ENCODE data around the gene FMN1.
"Not testable (repeated sequence)": the region's sequence is repeated elsewhere in the genome, so short reads cannot be mapped to it uniquely, and the experiment has no call there.

The FMN1 gene

DNA sequence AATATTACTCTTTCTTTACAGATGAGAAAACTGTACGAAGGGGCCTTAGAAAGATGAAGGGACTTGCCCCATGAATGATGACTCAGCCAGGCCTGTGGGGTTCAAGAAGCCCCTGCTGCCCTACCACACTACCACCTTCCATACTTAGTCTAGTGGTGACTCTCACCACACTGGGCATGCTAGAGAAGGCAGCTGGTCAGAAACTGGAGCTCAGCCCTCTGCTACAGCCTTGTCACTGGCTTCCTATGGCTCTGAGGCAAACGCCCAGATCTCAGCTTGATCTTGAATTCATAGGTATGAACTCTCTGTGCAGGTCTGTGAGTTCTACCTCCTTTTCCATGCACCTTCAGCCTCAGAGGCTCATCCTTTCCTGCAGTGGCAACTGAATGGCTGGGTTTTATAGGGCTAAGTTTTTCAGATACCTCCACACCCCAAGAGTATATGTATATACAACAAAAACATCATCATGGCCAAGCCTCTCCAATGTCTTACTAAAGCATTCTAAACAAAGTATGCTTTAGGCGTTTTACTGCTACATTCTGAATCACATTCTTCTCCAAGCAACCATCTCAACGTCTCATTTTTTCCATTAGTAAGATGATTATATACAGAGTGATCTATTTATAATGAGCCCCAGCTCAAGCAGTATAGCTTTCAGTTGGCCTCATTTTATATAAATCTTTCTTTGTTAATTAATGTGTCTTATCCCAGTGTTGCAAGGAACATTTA, 242.6 kb downstream of the FMN1 start:
- H3K4me3 ChIP-seq (ENCODE audit: insufficient read depth, low read depth, low read length): no peak overlapping the region
- 95% methylated on average over 3 to 4 of the region's 4 CpGs for WGBS, 2 experiments
- H3K4me1 ChIP-seq (ENCODE audit: control insufficient read depth, insufficient read depth, low read length): peaks cover 13% of the 10 kb centered on the region
- no peak overlapping the region for H3K27ac ChIP-seq (ENCODE audit: insufficient read depth, low read depth, low read length, poor library complexity, severe bottlenecking)
- no peaks in the 10 kb centered on the region for H3K27me3 ChIP-seq (ENCODE audit: control insufficient read depth, insufficient read depth, low read length, poor library complexity, severe bottlenecking)
- no peaks in the 10 kb centered on the region for H3K36me3 ChIP-seq (ENCODE audit: control insufficient read depth, insufficient read depth, low read length)
- no peaks in the 10 kb centered on the region for H3K9me3 ChIP-seq (ENCODE audit: control insufficient read depth, low read length)

- peaks cover 13% of the 10 kb centered on the region for H3K4me1 ChIP-seq (ENCODE audit: control insufficient read depth, insufficient read depth, low read length)
- H3K27me3 ChIP-seq (ENCODE audit: control insufficient read depth, insufficient read depth, low read length, poor library complexity, severe bottlenecking); H3K9me3 ChIP-seq (ENCODE audit: control insufficient read depth, low read length); H3K27ac ChIP-seq (ENCODE audit: insufficient read depth, low read depth, low read length, poor library complexity, severe bottlenecking); H3K36me3 ChIP-seq (ENCODE audit: control insufficient read depth, insufficient read depth, low read length); H3K4me3 ChIP-seq (ENCODE audit: insufficient read depth, low read depth, low read length): not testable (repeated sequence)
These were observed 244.5 kb downstream of the FMN1 start for GRCh38 chr15:32950051-32950450.

- H3K27me3 ChIP-seq (ENCODE audit: control insufficient read depth, insufficient read depth, low read length, poor library complexity, severe bottlenecking): no peaks in the 10 kb centered on the region
- H3K36me3 ChIP-seq (ENCODE audit: control insufficient read depth, insufficient read depth, low read length): no peaks in the 10 kb centered on the region
- no peak overlapping the region for H3K4me3 ChIP-seq (ENCODE audit: insufficient read depth, low read depth, low read length)
- no peaks in the 10 kb centered on the region for H3K9me3 ChIP-seq (ENCODE audit: control insufficient read depth, low read length)
- no peak overlapping the region for H3K27ac ChIP-seq (ENCODE audit: insufficient read depth, low read depth, low read length, poor library complexity, severe bottlenecking)
- 98 to 99% methylated on average over 4 of the region's 4 CpGs for WGBS, 2 experiments
- H3K4me1 ChIP-seq (ENCODE audit: control insufficient read depth, insufficient read depth, low read length): no peaks in the 10 kb centered on the region
These were observed 248.3 kb downstream of the FMN1 start for GRCh38 chr15:32946210-32946609.

- H3K27me3 ChIP-seq (ENCODE audit: control insufficient read depth, insufficient read depth, low read length, poor library complexity, severe bottlenecking): no peaks in the 10 kb centered on the region
- H3K4me3 ChIP-seq (ENCODE audit: insufficient read depth, low read depth, low read length): no peak overlapping the region
- H3K27ac ChIP-seq (ENCODE audit: insufficient read depth, low read depth, low read length, poor library complexity, severe bottlenecking): no peak overlapping the region
- no peaks in the 10 kb centered on the region for H3K4me1 ChIP-seq (ENCODE audit: control insufficient read depth, insufficient read depth, low read length)
- H3K36me3 ChIP-seq (ENCODE audit: control insufficient read depth, insufficient read depth, low read length): no peaks in the 10 kb centered on the region
- H3K9me3 ChIP-seq (ENCODE audit: control insufficient read depth, low read length): no peaks in the 10 kb centered on the region
- WGBS, 2 experiments: 79 to 87% methylated on average over 3 of the region's 3 CpGs
These were observed 250.1 kb downstream of the FMN1 start for GRCh38 chr15:32944431-32944830.

DNA sequence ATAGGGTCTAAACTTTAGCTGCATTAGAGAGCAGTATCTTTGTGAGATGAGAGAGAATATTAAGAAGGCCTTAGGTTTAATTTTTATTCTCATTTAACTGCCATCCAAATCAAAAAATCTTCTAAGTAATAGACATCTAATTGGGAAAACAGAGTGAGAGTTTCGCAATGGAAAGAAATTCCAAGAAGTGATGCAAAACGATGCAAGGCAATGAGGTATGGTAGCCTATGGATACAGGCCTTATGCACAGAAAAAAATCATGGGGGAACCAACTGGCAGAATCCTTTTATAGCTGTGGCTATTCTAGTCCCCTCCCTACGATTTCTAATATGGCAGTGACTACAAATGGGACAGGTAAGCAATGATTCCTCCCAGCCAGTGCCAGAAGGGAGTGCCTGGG, 250.8 kb downstream of the FMN1 start:
- Histone ChIP-seq H3K4me3 (ENCODE audit: insufficient read depth, low read depth, low read length) (no peak overlapping the region), H3K27me3 (ENCODE audit: control insufficient read depth, insufficient read depth, low read length, poor library complexity, severe bottlenecking) (no peaks in the 10 kb centered on the region), H3K36me3 (ENCODE audit: control insufficient read depth, insufficient read depth, low read length) (no peaks in the 10 kb centered on the region), H3K27ac (ENCODE audit: insufficient read depth, low read depth, low read length, poor library complexity, severe bottlenecking) (no peak overlapping the region), H3K4me1 (ENCODE audit: control insufficient read depth, insufficient read depth, low read length) (no peaks in the 10 kb centered on the region), H3K9me3 (ENCODE audit: control insufficient read depth, low read length) (no peaks in the 10 kb centered on the region)
- WGBS, 2 experiments: 92 to 94% methylated on average over 3 of the region's 3 CpGs

GRCh38 chr15:32942401-32942841, 252.1 kb downstream of the FMN1 start:
- Histone ChIP-seq H3K4me3 (ENCODE audit: insufficient read depth, low read depth, low read length) (no peak overlapping the region), H3K36me3 (ENCODE audit: control insufficient read depth, insufficient read depth, low read length) (no peaks in the 10 kb centered on the region), H3K4me1 (ENCODE audit: control insufficient read depth, insufficient read depth, low read length) (no peaks in the 10 kb centered on the region), H3K27me3 (ENCODE audit: control insufficient read depth, insufficient read depth, low read length, poor library complexity, severe bottlenecking) (no peaks in the 10 kb centered on the region), H3K9me3 (ENCODE audit: control insufficient read depth, low read length) (no peaks in the 10 kb centered on the region), H3K27ac (ENCODE audit: insufficient read depth, low read depth, low read length, poor library complexity, severe bottlenecking) (no peak overlapping the region)
- 85 to 90% methylated on average over 2 of the region's 2 CpGs for WGBS, 2 experiments

- Histone ChIP-seq H3K27me3 (ENCODE audit: control insufficient read depth, insufficient read depth, low read length, poor library complexity, severe bottlenecking) (no peaks in the 10 kb centered on the region), H3K9me3 (ENCODE audit: control insufficient read depth, low read length) (no peaks in the 10 kb centered on the region), H3K4me3 (ENCODE audit: insufficient read depth, low read depth, low read length) (no peak overlapping the region), H3K27ac (ENCODE audit: insufficient read depth, low read depth, low read length, poor library complexity, severe bottlenecking) (no peak overlapping the region), H3K4me1 (ENCODE audit: control insufficient read depth, insufficient read depth, low read length) (no peaks in the 10 kb centered on the region), H3K36me3 (ENCODE audit: control insufficient read depth, insufficient read depth, low read length) (no peaks in the 10 kb centered on the region)
- 92 to 93% methylated on average over 6 of the region's 6 CpGs for WGBS, 2 experiments
These were observed 252.7 kb downstream of the FMN1 start for GRCh38 chr15:32941823-32942222.

DNA sequence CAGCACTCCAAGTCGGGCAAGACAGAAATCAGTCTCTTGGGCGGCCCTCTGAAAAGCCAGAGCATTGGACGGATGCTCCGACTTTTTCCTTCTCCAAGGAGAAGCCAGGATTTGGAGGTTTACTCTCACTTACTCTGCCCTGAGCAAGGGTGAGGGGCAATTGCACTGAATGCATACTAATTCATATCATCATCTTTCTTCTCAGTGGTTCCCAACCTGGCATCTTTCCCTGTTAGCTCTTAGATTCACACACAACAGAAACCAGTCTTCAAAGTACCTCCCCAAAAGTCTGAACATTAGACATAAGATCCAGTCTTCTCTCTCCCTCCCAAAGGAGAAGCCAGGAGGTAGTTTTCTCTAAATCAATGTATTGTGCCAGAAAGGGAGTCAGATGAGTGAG, 257.5 kb downstream of the FMN1 start:
- no peaks in the 10 kb centered on the region for H3K36me3 ChIP-seq (ENCODE audit: control insufficient read depth, insufficient read depth, low read length)
- H3K27ac ChIP-seq (ENCODE audit: insufficient read depth, low read depth, low read length, poor library complexity, severe bottlenecking): no peak overlapping the region
- H3K4me3 ChIP-seq (ENCODE audit: insufficient read depth, low read depth, low read length): no peak overlapping the region
- H3K4me1 ChIP-seq (ENCODE audit: control insufficient read depth, insufficient read depth, low read length): no peaks in the 10 kb centered on the region
- H3K9me3 ChIP-seq (ENCODE audit: control insufficient read depth, low read length): peaks cover 3% of the 10 kb centered on the region
- WGBS, 2 experiments: 90 to 94% methylated on average over 4 of the region's 4 CpGs
- H3K27me3 ChIP-seq (ENCODE audit: control insufficient read depth, insufficient read depth, low read length, poor library complexity, severe bottlenecking): no peaks in the 10 kb centered on the region

GRCh38 chr15:32936283-32936918, 258.1 kb downstream of the FMN1 start:
- H3K9me3 ChIP-seq (ENCODE audit: control insufficient read depth, low read length): peaks cover 3% of the 10 kb centered on the region
- H3K27me3 ChIP-seq (ENCODE audit: control insufficient read depth, insufficient read depth, low read length, poor library complexity, severe bottlenecking): no peaks in the 10 kb centered on the region
- WGBS, 2 experiments: 88% methylated on average over 1 of the region's 1 CpG
- no peak overlapping the region for H3K27ac ChIP-seq (ENCODE audit: insufficient read depth, low read depth, low read length, poor library complexity, severe bottlenecking)
- H3K36me3 ChIP-seq (ENCODE audit: control insufficient read depth, insufficient read depth, low read length): no peaks in the 10 kb centered on the region
- H3K4me3 ChIP-seq (ENCODE audit: insufficient read depth, low read depth, low read length): no peak overlapping the region
- no peaks in the 10 kb centered on the region for H3K4me1 ChIP-seq (ENCODE audit: control insufficient read depth, insufficient read depth, low read length)

DNA sequence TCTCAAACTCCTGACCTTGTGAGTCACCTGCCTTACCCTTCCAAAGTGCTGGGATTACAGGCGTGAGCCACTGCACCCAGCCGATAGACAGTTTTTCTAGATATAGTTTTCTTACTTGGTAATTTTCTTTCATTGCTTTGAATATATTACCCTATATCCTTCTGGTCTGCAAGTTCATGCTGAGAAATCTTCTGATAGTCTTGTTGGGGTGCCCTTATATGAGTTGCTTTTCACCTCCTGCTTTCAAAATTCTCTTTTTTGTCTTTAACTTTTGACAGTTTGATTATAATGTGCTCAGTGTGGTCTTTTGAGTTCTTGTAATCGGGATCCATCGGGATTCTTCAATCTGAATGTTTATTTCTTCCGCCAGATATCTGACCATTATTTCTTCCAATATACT, 259.4 kb downstream of the FMN1 start:
- WGBS, 2 experiments: 90 to 99% methylated on average over 4 to 5 of the region's 5 CpGs
- Histone ChIP-seq H3K4me3 (ENCODE audit: insufficient read depth, low read depth, low read length) (no peak overlapping the region), H3K9me3 (ENCODE audit: control insufficient read depth, low read length) (peaks cover 3% of the 10 kb centered on the region), H3K4me1 (ENCODE audit: control insufficient read depth, insufficient read depth, low read length) (no peaks in the 10 kb centered on the region), H3K36me3 (ENCODE audit: control insufficient read depth, insufficient read depth, low read length) (no peaks in the 10 kb centered on the region), H3K27ac (ENCODE audit: insufficient read depth, low read depth, low read length, poor library complexity, severe bottlenecking) (no peak overlapping the region), H3K27me3 (ENCODE audit: control insufficient read depth, insufficient read depth, low read length, poor library complexity, severe bottlenecking) (no peaks in the 10 kb centered on the region)
